GM19193 (cell line): ENCODE results near the gene UGT1A9.

Experiments used
- POLR2A ChIP-seq: IDR thresholded peaks from 4 replicates; pipeline ENCODE4 v1.6.1; 2011; ENCODE audit not compliant: insufficient read depth, insufficient read length; ENCODE audit errors: extremely low read depth

The UGT1A9 gene

DNA sequence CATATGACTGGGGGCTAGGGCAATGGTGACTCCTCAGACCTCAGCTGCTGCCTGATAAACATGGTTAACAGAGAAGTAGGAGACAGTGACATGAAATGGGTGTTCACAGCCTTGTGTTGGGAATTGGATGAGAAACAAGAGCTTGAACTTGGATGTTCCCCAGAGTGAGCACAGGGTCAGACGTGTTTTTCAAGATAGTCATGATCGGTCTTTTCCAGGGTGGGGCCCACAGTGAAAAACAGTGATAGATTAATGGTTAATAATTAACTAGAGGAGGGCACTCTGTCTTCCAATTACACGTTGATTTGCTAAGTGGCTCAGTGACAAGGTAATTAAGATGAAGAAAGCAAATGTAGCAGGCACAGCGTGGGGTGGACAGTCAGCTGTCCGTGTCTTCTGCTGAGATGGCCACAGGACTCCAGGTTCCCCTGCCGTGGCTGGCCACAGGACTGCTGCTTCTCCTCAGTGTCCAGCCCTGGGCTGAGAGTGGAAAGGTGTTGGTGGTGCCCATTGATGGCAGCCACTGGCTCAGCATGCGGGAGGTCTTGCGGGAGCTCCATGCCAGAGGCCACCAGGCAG, 57.1 kb downstream of the UGT1A9 start, which contains the start of gene UGT1A3:
Gene UGT1A3 (plus strand): TSS at position 320 of the 579 bp plus-strand sequence. CDS start 85 bp downstream, at position 405.
- no peak for TF ChIP-seq POLR2A

DNA sequence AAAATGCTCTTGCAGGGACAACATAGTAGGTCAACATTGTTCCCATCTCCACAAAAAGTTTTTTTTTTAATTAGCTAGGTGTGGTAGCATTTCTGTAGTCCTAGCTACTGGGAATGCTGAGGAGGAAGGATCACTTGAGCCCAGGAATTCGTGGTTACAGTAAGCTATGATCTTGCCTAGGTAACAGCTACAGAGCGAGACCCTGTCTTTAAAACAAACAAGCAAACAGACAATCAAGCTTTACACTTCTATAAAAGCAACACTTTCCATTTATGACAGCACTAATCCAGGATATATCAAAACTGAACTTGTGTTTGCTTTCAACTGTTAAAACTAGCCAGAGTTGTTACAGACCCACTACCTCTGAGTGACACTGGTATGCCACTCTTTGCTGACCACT, 69.2 kb downstream of the UGT1A9 start:
- TF ChIP-seq POLR2A: no peak

DNA sequence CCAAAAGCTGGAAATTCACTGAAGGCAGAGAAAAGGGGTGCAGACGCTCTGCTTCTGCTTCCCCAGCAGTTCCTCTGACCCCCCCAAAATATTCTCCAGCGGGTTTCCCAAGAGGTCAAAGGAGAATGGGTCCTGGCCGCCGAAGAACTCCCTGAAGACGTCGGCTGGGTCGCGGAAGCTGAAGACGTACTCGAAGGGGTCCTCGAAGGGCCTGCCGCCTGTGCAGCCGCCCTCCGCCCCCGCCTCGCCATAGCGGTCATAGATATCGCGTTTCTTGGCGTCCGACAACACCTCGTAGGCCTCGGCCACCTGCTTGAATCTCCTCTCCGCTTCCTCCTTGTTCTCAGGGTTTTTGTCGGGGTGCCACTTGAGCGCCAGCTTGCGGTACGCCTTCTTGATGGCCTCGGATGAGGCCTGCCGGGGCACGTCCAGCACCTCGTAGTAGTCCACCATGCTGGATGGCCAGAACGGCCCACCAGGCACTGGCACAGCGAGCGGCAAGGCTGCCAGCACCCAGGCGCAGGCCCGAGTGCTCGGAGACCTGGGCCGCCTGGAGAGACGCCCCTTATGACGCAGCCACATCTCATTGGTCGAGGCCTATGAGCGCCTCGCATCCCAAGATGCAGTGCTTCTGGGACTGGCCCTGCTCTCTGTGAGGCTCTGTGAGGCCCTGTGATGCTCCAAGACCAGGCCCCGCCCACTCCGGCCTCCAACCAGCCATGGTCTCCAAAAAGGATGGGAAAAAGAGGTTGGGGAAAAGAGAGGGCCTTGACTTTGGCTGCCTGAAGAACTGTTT, 72.0 kb downstream of the UGT1A9 start:
- TF ChIP-seq POLR2A: no peak

DNA sequence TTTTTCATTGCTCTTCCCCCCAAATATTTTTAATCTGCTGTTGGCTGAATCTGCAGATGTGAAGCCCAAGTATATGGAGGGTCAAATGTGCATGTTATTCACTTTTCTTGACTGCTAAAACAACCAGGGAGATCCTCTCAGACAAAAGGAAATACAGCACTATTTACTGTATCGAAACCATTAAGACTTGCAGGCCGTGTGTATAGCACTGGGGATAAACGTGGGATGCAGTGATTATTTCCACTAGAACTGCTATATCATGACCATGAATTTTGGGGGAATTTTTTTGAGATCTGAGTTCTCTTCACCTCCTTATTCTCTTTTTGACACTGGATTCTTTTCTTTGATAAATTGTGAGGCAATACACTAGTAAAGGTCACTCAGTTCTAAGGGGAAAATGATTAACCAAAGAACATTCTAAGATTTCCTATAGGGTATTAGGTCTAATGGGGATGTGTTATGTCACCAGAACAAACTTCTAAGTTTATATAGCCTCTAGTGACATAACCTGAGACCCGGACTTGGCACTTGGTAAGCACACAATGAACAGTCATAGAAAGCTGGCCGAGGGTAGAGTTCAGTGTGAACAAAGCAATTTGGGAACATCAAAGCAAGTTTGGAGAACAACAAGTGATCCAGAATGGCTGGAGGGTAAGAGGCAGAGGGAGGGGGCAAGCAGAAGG, 73.5 kb downstream of the UGT1A9 start:
- no peak for TF ChIP-seq POLR2A

DNA sequence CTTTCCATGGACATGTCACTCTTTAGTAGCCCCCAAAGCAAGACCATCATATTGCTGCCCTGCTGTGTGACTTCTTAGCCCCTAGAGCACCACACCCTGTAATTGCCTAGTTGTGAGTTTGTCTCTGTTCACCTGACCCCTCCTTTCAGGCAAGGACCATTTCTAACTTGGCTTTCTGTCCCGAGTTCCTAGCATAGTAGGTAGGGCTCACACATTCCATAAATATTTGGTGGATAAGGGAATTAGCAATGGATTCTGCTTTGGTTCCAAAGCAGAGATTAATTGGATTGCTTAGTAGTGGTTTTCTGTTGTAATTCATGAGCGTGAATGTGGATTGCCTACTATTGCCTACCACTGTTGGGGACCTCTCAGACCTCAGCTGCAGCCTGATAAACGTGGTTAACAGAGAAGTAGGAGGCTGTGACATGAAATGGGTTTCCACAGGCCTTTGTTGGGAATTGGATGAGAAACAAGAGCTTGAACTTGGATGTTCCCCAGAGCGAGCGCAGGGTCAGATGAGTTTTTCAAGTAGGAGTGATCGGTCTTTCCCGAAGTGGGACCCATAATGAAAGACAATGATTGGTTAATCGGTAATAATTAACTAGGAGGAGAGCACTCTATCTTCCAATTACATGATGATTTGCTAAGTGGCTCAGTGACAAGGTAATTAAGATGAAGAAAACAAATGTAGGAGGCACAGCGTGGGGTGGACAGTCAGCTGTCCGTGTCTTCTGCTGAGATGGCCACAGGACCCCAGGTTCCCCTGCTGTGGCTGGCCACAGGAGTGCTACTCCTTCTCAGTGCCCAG, 75.0 kb downstream of the UGT1A9 start:
- no peak for TF ChIP-seq POLR2A

DNA sequence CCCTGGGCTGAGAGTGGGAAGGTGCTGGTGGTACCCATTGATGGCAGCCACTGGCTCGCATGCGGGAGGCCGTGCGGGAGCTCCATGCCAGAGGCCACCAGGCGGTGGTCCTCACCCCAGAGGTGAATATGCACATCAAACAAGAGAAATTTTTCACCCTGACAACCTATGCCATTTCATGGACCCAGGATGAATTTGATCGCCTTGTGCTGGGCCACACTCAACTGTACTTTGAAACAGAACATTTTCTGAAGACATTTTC, 75.5 kb downstream of the UGT1A9 start:
- no peak for TF ChIP-seq POLR2A

DNA sequence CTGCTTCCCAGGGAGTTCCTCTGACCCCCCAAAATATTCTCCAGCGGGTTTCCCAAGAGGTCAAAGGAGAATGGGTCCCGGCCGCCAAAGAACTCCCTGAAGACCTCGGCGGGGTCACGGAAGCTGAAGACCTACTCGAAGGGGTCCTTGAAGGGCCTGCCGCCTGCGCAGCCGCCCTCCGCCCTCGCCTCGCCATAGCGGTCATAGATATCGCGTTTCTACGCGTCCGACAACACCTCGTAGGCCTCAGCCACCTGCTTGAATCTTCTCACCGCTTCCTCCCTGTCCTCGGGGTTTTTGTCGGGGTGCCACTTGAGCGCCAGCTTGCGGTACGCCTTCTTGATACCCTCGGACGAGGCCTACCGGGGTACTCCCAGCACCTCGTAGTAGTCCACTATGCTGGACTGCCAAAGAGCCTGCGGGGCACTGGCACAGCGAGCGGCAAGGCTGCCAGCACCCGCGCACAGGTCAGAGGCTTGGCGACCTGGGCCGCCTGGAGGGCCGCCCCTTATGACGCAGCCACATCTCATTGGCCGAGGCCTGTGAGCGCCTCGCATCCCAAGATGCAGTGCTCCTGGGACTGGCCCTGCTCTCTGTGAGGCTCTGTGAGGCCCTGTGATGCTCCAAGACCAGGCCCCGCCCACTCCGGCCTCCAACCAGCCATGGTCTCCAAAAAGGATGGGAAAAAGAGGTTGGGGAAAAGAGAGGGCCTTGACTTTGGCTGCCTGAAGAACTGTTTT, 83.3 kb downstream of the UGT1A9 start:
- no peak for TF ChIP-seq POLR2A

DNA sequence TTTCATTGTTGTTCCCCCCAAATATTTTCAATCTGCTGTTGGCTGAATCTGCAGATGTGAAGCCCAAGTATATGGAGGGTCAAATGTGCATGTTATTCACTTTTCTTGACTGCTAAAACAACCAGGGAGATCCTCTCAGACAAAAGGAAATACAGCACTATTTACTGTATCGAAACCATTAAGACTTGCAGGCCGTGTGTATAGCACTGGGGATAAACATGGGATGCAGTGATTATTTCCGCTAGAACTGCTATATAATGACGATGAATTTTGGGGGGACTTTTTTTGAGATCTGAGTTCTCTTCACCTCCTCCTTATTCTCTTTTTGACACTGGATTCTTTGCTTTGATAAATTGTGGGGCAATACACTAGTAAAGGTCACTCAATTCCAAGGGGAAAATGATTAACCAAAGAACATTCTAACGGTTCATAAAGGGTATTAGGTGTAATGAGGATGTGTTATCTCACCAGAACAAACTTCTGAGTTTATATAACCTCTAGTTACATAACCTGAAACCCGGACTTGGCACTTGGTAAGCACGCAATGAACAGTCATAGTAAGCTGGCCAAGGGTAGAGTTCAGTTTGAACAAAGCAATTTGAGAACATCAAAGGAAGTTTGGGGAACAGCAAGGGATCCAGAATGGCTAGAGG, 84.9 kb downstream of the UGT1A9 start:
- no peak for TF ChIP-seq POLR2A

DNA sequence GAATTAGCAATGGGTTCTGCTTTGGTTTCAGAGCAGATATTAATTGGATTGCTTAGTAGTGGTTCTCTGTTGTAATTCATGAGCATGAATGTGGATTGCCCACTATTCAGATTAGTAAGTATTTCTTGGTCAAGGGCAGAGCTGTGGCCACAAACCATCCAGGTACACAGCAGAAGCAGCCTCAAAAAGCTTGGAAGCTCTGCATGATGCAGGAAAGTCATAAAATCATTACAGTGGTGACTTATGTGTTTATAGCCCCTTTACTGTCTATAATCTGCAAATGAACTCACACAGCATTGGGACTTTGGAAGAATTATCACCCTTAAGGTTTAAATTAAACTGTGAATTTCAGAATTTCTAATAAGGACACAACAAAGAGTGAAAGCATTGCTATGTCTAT, 86.4 kb downstream of the UGT1A9 start:
- no peak for TF ChIP-seq POLR2A

DNA sequence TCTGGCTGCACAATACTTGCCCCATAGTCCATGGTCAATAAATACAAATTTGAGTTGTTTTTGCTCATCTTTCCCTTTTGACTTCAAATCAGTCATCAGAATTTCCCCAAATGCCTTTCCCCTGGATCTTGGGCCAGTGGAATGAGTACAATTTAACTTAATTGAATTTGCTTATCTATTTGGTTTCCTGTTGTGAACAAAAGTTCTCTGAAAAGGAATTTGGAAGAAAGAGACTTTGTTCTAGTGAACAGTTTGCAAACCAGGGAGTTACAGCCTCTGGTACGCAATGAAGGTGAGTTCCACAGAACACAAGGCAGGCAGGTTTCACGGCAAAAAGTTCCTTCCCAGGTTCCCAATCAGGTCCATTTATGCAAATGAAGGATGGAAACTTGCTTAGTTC, 87.2 kb downstream of the UGT1A9 start:
- TF ChIP-seq POLR2A: no peak

DNA sequence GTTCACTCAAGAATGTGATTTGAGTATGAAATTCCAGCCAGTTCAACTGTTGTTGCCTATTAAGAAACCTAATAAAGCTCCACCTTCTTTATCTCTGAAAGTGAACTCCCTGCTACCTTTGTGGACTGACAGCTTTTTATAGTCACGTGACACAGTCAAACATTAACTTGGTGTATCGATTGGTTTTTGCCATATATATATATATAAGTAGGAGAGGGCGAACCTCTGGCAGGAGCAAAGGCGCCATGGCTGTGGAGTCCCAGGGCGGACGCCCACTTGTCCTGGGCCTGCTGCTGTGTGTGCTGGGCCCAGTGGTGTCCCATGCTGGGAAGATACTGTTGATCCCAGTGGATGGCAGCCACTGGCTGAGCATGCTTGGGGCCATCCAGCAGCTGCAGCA, 88.3 kb downstream of the UGT1A9 start, which contains the start of gene UGT1A1:
Gene UGT1A1 (plus strand): TSS at position 228 of the 400 bp plus-strand sequence. CDS start 18 bp downstream, at position 246.
- no peak for TF ChIP-seq POLR2A

DNA sequence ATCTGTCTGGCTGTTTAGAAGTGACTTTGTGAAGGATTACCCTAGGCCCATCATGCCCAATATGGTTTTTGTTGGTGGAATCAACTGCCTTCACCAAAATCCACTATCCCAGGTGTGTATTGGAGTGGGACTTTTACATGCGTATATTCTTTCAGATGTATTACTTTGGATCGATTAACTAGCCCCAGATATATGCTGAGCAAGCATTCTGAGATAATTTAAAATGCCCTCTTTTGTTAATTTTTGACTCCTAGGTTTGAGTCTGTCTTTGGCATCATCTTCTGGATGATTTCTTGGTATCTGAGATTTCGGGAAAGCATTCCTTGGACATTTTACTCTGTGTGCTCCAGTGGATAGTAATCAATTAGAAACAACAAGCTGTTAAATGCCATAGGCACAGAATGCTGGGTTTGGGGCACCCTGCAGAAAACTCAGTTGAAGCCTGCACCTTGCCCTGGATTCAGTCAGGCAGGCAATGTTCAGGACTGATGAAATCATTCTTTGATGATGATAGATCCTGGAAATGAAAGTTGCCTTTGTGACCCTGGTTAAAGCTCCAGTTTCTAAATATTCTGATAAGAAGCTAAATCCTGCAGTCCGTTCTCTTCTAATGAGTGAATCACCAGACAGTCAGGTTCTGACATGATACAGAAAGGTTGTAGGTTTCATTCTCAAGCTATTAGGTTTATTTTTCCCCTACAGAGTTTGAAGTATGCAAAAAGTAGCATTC, 89.5 kb downstream of the UGT1A9 start:
- no peak for TF ChIP-seq POLR2A

DNA sequence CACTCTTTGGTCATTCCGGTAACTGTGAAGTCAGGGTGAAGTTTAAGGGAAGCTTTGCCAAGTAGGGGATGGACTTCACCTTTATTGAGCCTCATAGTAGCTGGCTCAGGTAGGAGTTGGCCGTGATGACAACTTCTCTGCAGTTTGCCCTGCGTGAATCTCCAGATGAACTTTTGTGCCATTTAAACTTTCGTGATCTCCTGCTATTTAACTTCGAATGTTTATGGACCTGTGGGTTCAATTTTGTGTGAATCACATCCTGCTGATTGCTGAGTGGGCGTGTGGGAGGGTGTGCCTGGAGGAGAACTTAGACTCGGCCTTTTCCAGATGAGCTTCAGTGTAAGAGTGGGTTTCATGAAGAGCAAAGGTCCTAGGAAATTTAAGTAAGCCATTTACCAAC, 92.6 kb downstream of the UGT1A9 start:
- no peak for TF ChIP-seq POLR2A
